HG02623 (cell line): ENCODE results near the gene HIVEP2.

Experiments
- ATAC-seq: cut with Tn5 transposase; IDR thresholded peaks from one replicate; pipeline ENCODE4 v1.9.1; 2021; ENCODE audit warnings: moderate library complexity; ENCODE audit not compliant: unreplicated experiment

The HIVEP2 gene

GRCh38 chr6:142896732-142897131 lies 48.2 kb downstream of the HIVEP2 start:
- ATAC-seq, result no peak

GRCh38 chr6:142893088-142893487 lies 51.9 kb downstream of the HIVEP2 start:
- ATAC-seq, result no peak

GRCh38 chr6:142892254-142893021 lies 52.5 kb downstream of the HIVEP2 start:
- ATAC-seq, result no peak

GRCh38 chr6:142891454-142891853 lies 53.5 kb downstream of the HIVEP2 start:
- no peak for ATAC-seq

- ATAC-seq, result no peak
These were observed 56.5 kb downstream of the HIVEP2 start for GRCh38 chr6:142888456-142888855.

- no peak for ATAC-seq
These were observed 57.5 kb downstream of the HIVEP2 start for GRCh38 chr6:142887517-142887916.

GRCh38 chr6:142886431-142887170 lies 58.4 kb downstream of the HIVEP2 start:
- peak; percentile 68 for ATAC-seq

- ATAC-seq, result peak; percentile 68
These were observed 59.7 kb downstream of the HIVEP2 start for GRCh38 chr6:142885182-142885867.

GRCh38 chr6:142884214-142885035 lies 60.6 kb downstream of the HIVEP2 start:
- no peak for ATAC-seq

GRCh38 chr6:142883011-142883410 lies 62.0 kb downstream of the HIVEP2 start:
- ATAC-seq, result no peak

GRCh38 chr6:142881761-142882160 lies 63.2 kb downstream of the HIVEP2 start:
- no peak for ATAC-seq

GRCh38 chr6:142881290-142881689 lies 63.7 kb downstream of the HIVEP2 start:
- no peak for ATAC-seq

GRCh38 chr6:142880201-142880600 lies 64.8 kb downstream of the HIVEP2 start:
- ATAC-seq, result no peak

- no peak for ATAC-seq
These were observed 65.4 kb downstream of the HIVEP2 start for GRCh38 chr6:142879527-142879926.

- peak; percentile 46 for ATAC-seq
These were observed 65.9 kb downstream of the HIVEP2 start for GRCh38 chr6:142879076-142879475.

GRCh38 chr6:142878407-142878806 lies 66.6 kb downstream of the HIVEP2 start:
- no peak for ATAC-seq

- ATAC-seq, result no peak
These were observed 70.3 kb downstream of the HIVEP2 start for GRCh38 chr6:142874676-142875075.

- no peak for ATAC-seq
These were observed 72.6 kb downstream of the HIVEP2 start for GRCh38 chr6:142872376-142872775.

GRCh38 chr6:142871910-142872331 lies 73.1 kb downstream of the HIVEP2 start:
- ATAC-seq, result peak; percentile 95

- no peak for ATAC-seq
These were observed 74.1 kb downstream of the HIVEP2 start for GRCh38 chr6:142870787-142871415.
